LNCAP (cell line): Measurements from ENCODE around the gene PPP4R2.

Source experiments
- CTCF ChIP-seq: fragments of 450-650 bp; IDR thresholded peaks from 2 replicates; pipeline ENCODE4 v1.5.1; 2017; ENCODE audit warnings: mild to moderate bottlenecking

PPP4R2 gene

GRCh38 chr3:72957297-72957696 lies 39.3 kb upstream of the PPP4R2 start:
- no peak for TF ChIP-seq CTCF

GRCh38 chr3:72959336-72959735 lies 37.3 kb upstream of the PPP4R2 start:
- TF ChIP-seq CTCF: no peak

GRCh38 chr3:72960812-72961518 lies 35.6 kb upstream of the PPP4R2 start:
- TF ChIP-seq CTCF: no peak

- TF ChIP-seq CTCF: no peak
Observed at GRCh38 chr3:72961752-72962151, 34.9 kb upstream of the PPP4R2 start.

- TF ChIP-seq CTCF: no peak
Observed at GRCh38 chr3:72962317-72962716, 34.3 kb upstream of the PPP4R2 start.

GRCh38 chr3:72964633-72965032 lies 32.0 kb upstream of the PPP4R2 start:
- TF ChIP-seq CTCF: no peak

GRCh38 chr3:72968266-72968664 lies 28.3 kb upstream of the PPP4R2 start:
- no peak for TF ChIP-seq CTCF

GRCh38 chr3:72969766-72970165 lies 26.8 kb upstream of the PPP4R2 start:
- no peak for TF ChIP-seq CTCF
